HG02885 (cell line): ENCODE measurements around the gene SETD7.
A peak's percentile ranks its signal among the peaks of the same experiment; 100 is the strongest.

Experiments
- ATAC-seq: cut with Tn5 transposase; IDR thresholded peaks from one replicate; pipeline ENCODE4 v1.9.1; 2021; ENCODE audit warnings: mild to moderate bottlenecking; ENCODE audit not compliant: unreplicated experiment, poor library complexity

SETD7 gene

GRCh38 chr4:139552517-139553307 lies 3.3 kb downstream of the SETD7 start:
- no peak for ATAC-seq

- ATAC-seq: no peak
These were observed 5.1 kb downstream of the SETD7 start for GRCh38 chr4:139550724-139551429.

- ATAC-seq: no peak
These were observed 8.0 kb downstream of the SETD7 start for GRCh38 chr4:139547979-139548378.

- no peak for ATAC-seq
These were observed 15.4 kb downstream of the SETD7 start for GRCh38 chr4:139540632-139541031.

- no peak for ATAC-seq
These were observed 15.9 kb downstream of the SETD7 start for GRCh38 chr4:139540161-139540560.

- ATAC-seq: no peak
These were observed 18.7 kb downstream of the SETD7 start for GRCh38 chr4:139537292-139537691.

GRCh38 chr4:139535871-139536234 lies 20.2 kb downstream of the SETD7 start:
- ATAC-seq: no peak

GRCh38 chr4:139535228-139535870 lies 20.7 kb downstream of the SETD7 start:
- ATAC-seq: no peak

- no peak for ATAC-seq
These were observed 21.6 kb downstream of the SETD7 start for GRCh38 chr4:139534287-139534950.

- no peak for ATAC-seq
These were observed 22.5 kb downstream of the SETD7 start for GRCh38 chr4:139533511-139533910.

GRCh38 chr4:139532947-139533346 lies 23.1 kb downstream of the SETD7 start:
- no peak for ATAC-seq

- peak; percentile 68 for ATAC-seq
These were observed 25.1 kb downstream of the SETD7 start for GRCh38 chr4:139530833-139531427.

- peak; percentile 46 for ATAC-seq
These were observed 27.5 kb downstream of the SETD7 start for GRCh38 chr4:139528377-139529005.

GRCh38 chr4:139526928-139527327 lies 29.1 kb downstream of the SETD7 start:
- ATAC-seq: no peak

- ATAC-seq: peak; percentile 40
These were observed 30.6 kb downstream of the SETD7 start for GRCh38 chr4:139525414-139525813.

GRCh38 chr4:139524062-139524631 lies 31.9 kb downstream of the SETD7 start:
- peak; percentile 52 for ATAC-seq

GRCh38 chr4:139523076-139523475 lies 32.9 kb downstream of the SETD7 start:
- no peak for ATAC-seq

- ATAC-seq: peak; percentile 39
These were observed 33.6 kb downstream of the SETD7 start for GRCh38 chr4:139522457-139522856.

GRCh38 chr4:139521754-139522401 lies 34.1 kb downstream of the SETD7 start:
- peak; percentile 62 for ATAC-seq
